BJ (cell line): Measurements from ENCODE around the gene HMCN1. TPM values are rescaled to one million over a fixed set of nuclear protein-coding genes. Genes with fewer than 3 reads are reported as not detected.
A peak's percentile ranks its signal among the peaks of the same experiment; 100 is the strongest.
"Not testable (repeated sequence)": the region's sequence is repeated elsewhere in the genome, so short reads cannot be mapped to it uniquely, and the experiment has no call there.

Experiments used
- CTCF ChIA-PET: fragments of 350-600 bp; formaldehyde crosslinking; extraction: SDS; loops from one replicate; lab custom pipeline; 2021; ENCODE audit warnings: antibody characterized with exemption, inconsistent platforms; lab: Yijun Ruan, JAX
- POLR2A ChIA-PET: fragments of 300-600 bp; sonication (Branson Sonifier 250); formaldehyde crosslinking; extraction: SDS; loops from one replicate; lab custom pipeline; 2021; ENCODE audit warnings: antibody characterized with exemption; lab: Charles Lee
- DNase-seq: peaks from one replicate; pipeline ENCODE4 v3.0.0-alpha.2; 2011; ENCODE audit warnings: low read depth
- H3K27me3 ChIP-seq: 2 replicates; pipeline ENCODE4 v1.6.0; 2011; ENCODE audit warnings: low read length; ENCODE audit not compliant: control insufficient read depth, insufficient read depth
- H3K36me3 ChIP-seq: 2 replicates; pipeline ENCODE4 v1.5.1; 2011; ENCODE audit warnings: low read length; ENCODE audit not compliant: control insufficient read depth, insufficient read depth
- H3K4me3 ChIP-seq: 2 replicates; pipeline ENCODE4 v1.5.1; 2011; ENCODE audit warnings: low read depth, mild to moderate bottlenecking, control low read depth, low read length
- polyA plus RNA-seq: library from polyadenylated mRNA; depleted of rRNA; stranded (reverse); fragments of >200 nt; gene quantifications from 2 replicates; pipeline ENCODE4 v1.2.3, GENCODE V29; 2011
- TF ChIP-seq, protein P1 (sequence below): IDR thresholded peaks from 2 replicates; pipeline ENCODE4 v1.5.1; 2011; ENCODE audit warnings: low read depth, mild to moderate bottlenecking, control low read depth, inconsistent platforms, low read length, moderate library complexity; ENCODE audit not compliant: insufficient read depth

The HMCN1 gene
- polyA plus RNA-seq, 1 experiment, result 13.3 TPM

DNA sequence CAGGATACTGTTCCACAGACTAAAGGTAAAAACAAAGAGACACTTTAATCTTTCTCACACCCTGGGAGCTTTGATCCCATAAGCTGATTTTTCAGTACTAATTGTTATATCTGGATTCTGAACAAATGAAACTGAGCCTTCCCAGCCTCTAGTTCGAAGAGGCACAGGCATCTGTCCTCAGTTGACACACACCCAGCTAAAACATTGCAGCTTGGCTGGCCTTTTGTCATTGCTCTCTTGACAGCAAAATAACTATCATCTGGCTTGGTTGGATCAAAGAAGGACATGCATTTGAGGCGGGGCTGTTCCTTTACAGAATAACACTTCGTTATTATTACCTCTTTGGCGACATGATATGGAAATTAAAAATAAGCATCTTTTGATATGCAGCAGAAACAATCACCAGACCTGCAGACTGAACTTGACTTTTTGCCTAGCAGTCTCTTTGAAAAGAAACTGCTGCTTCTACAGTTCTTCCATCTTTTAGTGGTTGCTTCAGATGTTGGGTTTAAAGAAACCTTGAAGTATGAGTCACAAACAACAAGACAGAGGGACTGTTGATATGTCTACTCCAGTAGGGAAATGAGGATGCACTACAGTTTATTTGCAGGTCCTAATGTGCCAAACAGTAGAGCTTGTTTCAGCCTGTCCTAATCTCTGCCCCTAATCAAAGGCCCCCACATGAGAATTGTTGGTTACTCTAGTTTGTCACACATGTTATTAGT is 474.4 kb downstream of the HMCN1 start:
- DNase-seq, result no peak
- POLR2A ChIA-PET, result no interaction called here
- TF ChIP-seq, protein P1, sequence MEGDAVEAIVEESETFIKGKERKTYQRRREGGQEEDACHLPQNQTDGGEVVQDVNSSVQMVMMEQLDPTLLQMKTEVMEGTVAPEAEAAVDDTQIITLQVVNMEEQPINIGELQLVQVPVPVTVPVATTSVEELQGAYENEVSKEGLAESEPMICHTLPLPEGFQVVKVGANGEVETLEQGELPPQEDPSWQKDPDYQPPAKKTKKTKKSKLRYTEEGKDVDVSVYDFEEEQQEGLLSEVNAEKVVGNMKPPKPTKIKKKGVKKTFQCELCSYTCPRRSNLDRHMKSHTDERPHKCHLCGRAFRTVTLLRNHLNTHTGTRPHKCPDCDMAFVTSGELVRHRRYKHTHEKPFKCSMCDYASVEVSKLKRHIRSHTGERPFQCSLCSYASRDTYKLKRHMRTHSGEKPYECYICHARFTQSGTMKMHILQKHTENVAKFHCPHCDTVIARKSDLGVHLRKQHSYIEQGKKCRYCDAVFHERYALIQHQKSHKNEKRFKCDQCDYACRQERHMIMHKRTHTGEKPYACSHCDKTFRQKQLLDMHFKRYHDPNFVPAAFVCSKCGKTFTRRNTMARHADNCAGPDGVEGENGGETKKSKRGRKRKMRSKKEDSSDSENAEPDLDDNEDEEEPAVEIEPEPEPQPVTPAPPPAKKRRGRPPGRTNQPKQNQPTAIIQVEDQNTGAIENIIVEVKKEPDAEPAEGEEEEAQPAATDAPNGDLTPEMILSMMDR, result no peak
- H3K36me3 ChIP-seq, result no peaks in the 10 kb centered on the region
- no peak overlapping the region for H3K4me3 ChIP-seq
- H3K27me3 ChIP-seq, result no peaks in the 10 kb centered on the region
- CTCF ChIA-PET, result interaction anchor here (0.6 to 4.6 kb wide), 7 partner anchors 9 to 488 kb away, joined by 3 to 24 read pairs (median 3); no protein-coding TSS in a partner anchor

DNA sequence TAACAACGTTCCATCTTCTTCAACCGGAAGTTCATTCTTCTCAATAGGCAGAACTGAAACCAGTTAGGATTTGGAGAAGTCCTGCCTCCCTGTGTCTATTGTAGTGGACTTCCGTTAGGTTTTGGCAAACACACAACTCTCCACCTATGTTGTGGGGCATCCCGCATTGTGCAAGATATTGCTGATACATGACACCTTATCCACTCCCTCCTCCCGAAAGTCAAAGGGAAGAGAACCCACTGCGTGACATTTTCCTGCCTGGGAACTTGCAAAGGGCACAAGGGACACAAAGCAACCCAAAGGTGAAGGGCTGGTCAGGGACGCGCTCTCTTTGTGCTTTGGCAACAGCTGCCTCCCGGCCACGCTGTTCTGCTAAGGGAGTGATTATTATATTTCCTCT is 476.1 kb downstream of the HMCN1 start:
- DNase-seq, result no peak
- POLR2A ChIA-PET, result no interaction called here
- TF ChIP-seq, protein P1, result no peak
- Histone ChIP-seq H3K27me3 (no peaks in the 10 kb centered on the region), H3K36me3 (no peaks in the 10 kb centered on the region), H3K4me3 (no peak overlapping the region)
- CTCF ChIA-PET, result interaction anchor here (0.7 to 4.6 kb wide), 5 partner anchors 55 to 490 kb away, joined by 3 to 24 read pairs (median 5); no protein-coding TSS in a partner anchor

DNA sequence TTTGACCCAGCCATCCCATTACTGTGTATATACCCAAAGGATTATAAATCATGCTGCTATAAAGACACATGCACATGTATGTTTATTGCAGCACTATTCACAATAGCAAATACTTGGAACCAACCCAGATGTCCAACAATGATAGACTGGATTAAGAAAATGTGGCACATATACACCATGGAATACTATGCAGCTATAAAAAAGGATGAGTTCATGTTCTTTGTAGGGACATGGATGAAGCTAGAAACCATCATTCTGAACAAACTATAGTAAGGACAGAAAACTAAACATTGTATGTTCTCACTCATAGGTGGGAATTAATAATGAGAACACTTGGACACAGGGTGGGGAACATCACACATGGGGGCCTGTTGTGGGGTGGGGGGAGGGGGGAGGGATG is 477.4 kb downstream of the HMCN1 start:
- H3K4me3 ChIP-seq, H3K36me3 ChIP-seq, H3K27me3 ChIP-seq, DNase-seq, POLR2A ChIA-PET: not testable (repeated sequence)
- CTCF ChIA-PET, result interaction anchor here (1.2 to 4.6 kb wide), 2 partner anchors 56 to 399 kb away, joined by 6 to 24 read pairs; no protein-coding TSS in a partner anchor

DNA sequence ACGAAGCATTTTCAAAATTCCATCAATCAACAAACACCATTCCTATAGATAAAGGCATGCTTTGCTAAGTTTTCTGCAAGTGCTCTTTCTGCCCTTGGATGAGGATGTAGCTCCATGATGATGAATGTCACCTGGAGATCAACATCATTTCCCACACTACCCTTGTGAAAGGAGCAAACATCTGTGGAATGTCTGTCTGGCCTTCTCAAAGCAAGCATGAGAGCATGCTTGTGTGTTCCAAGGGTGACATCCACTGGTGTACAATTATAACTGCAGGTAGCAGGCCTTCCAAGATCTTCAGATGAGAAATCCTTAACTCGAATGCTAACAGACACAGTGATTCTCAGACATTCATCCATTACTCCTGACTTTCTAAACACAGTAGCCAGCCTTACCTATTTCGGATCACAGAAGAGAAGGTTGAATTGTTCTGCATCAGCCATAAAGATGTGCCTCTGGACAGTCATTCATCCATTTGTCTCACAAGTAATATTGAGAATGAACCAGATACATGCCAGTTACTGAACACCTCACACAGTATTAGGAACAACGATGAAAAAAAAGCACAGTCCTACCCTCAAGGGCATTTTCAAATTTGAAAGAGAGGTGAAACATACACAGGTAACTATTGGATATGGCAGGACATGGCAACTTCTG is 478.5 kb downstream of the HMCN1 start:
- Histone ChIP-seq H3K4me3 (no peak overlapping the region), H3K27me3 (no peaks in the 10 kb centered on the region), H3K36me3 (no peaks in the 10 kb centered on the region)
- TF ChIP-seq, protein P1, result peak; percentile 84
- POLR2A ChIA-PET, result interaction anchor here (0.6 kb wide), 1 partner anchor 456 kb away, joined by 3 read pairs; no protein-coding TSS in a partner anchor
- peak; percentile 45 for DNase-seq
- CTCF ChIA-PET, result interaction anchor here (0.6 to 4.0 kb wide), 19 partner anchors 9 to 534 kb away, joined by 3 to 25 read pairs (median 3); partner anchors contain the start of gene HMCN1

DNA sequence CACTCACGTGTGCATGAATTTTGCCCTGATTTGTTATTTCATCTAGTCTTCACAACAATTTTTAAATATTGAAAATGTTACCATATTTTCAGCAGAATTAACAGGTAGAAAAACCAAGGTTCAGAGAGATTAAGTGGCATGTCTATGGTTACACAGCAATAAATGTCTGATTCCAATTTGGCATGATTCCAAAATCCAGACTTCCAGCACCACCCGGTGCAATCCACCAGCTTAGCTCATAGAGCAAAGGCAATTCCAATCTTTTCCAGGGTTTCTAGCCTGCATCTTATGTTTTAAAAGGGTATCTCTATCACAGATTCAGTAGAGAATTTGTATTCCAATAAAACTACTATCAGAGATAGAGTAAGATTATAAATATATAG is 479.0 kb downstream of the HMCN1 start:
- no peaks in the 10 kb centered on the region for H3K36me3 ChIP-seq
- TF ChIP-seq, protein P1, result no peak
- ChIA-PET POLR2A (interaction anchor here (0.6 kb wide), 1 partner anchor 456 kb away, joined by 3 read pairs; no protein-coding TSS in a partner anchor), CTCF (interaction anchor here (0.6 to 4.0 kb wide), 11 partner anchors 12 to 535 kb away, joined by 3 to 25 read pairs (median 3); no protein-coding TSS in a partner anchor)
- no peak for DNase-seq
- no peak overlapping the region for H3K4me3 ChIP-seq
- H3K27me3 ChIP-seq, result no peaks in the 10 kb centered on the region
